ENCODE data around the gene PKDREJ.

Gene PKDREJ

GRCh38 chr22:46239261-46240048 lies 23.7 kb downstream of the PKDREJ start:
- in situ Hi-C loops (cut with MboI; ENCODE audit: low sequenced_read_pairs), result no loop called here

- in situ Hi-C loops (cut with MboI; ENCODE audit: low sequenced_read_pairs), result no loop called here
Observed at GRCh38 chr22:46238541-46238940, 24.6 kb downstream of the PKDREJ start.

GRCh38 chr22:46237453-46238124 lies 25.6 kb downstream of the PKDREJ start:
- in situ Hi-C loops (cut with MboI; ENCODE audit: low sequenced_read_pairs), result no loop called here

GRCh38 chr22:46234969-46235368 lies 28.2 kb downstream of the PKDREJ start:
- in situ Hi-C loops (cut with MboI; ENCODE audit: low sequenced_read_pairs), result no loop called here

GRCh38 chr22:46233231-46233630 lies 29.9 kb downstream of the PKDREJ start:
- in situ Hi-C loops (cut with MboI; ENCODE audit: low sequenced_read_pairs), result no loop called here

GRCh38 chr22:46230262-46230901 lies 32.8 kb downstream of the PKDREJ start:
- in situ Hi-C loops (cut with MboI; ENCODE audit: low sequenced_read_pairs), result no loop called here

- in situ Hi-C loops (cut with MboI; ENCODE audit: low sequenced_read_pairs), result no loop called here
Observed at GRCh38 chr22:46229701-46230100, 33.4 kb downstream of the PKDREJ start.

- in situ Hi-C loops (cut with MboI; ENCODE audit: low sequenced_read_pairs), result no loop called here
Observed at GRCh38 chr22:46226577-46226976, 36.6 kb downstream of the PKDREJ start.

GRCh38 chr22:46225631-46226030 lies 37.5 kb downstream of the PKDREJ start:
- in situ Hi-C loops (cut with MboI; ENCODE audit: low sequenced_read_pairs), result no loop called here

GRCh38 chr22:46224898-46225290 lies 38.2 kb downstream of the PKDREJ start:
- in situ Hi-C loops (cut with MboI; ENCODE audit: low sequenced_read_pairs), result no loop called here

GRCh38 chr22:46224044-46224897 lies 38.9 kb downstream of the PKDREJ start:
- in situ Hi-C loops (cut with MboI; ENCODE audit: low sequenced_read_pairs), result no loop called here

GRCh38 chr22:46220921-46221320 lies 42.2 kb downstream of the PKDREJ start:
- in situ Hi-C loops (cut with MboI; ENCODE audit: low sequenced_read_pairs), result no loop called here

GRCh38 chr22:46219636-46220035 lies 43.5 kb downstream of the PKDREJ start:
- in situ Hi-C loops (cut with MboI; ENCODE audit: low sequenced_read_pairs), result no loop called here

GRCh38 chr22:46214616-46215015 lies 48.5 kb downstream of the PKDREJ start:
- in situ Hi-C loops (cut with MboI; ENCODE audit: low sequenced_read_pairs), result no loop called here

- in situ Hi-C loops (cut with MboI; ENCODE audit: low sequenced_read_pairs), result no loop called here
Observed at GRCh38 chr22:46214149-46214548, 49.0 kb downstream of the PKDREJ start.

GRCh38 chr22:46213052-46213451 lies 50.1 kb downstream of the PKDREJ start:
- in situ Hi-C loops (cut with MboI; ENCODE audit: low sequenced_read_pairs), result no loop called here

- in situ Hi-C loops (cut with MboI; ENCODE audit: low sequenced_read_pairs), result no loop called here
Observed at GRCh38 chr22:46212195-46212594, 50.9 kb downstream of the PKDREJ start.

- in situ Hi-C loops (cut with MboI; ENCODE audit: low sequenced_read_pairs), result no loop called here
Observed at GRCh38 chr22:46209262-46209661, 53.9 kb downstream of the PKDREJ start.
